GM23338 (cell line): Measurements from ENCODE around the gene MTCL3.

ENCODE experiments used
- CREB1 ChIP-seq: fragments of 250-450 bp; sonication (Bioruptor Pico); IDR thresholded peaks from 2 replicates; pipeline ENCODE4 v1.5.0; 2020; ENCODE audit warnings: low read depth, mild to moderate bottlenecking, moderate library complexity
- EZH2 ChIP-seq: fragments of 200-600 bp; sonication (generic); IDR thresholded peaks from one replicate; pipeline ENCODE4 v1.8.0; 2017; ENCODE audit warnings: antibody characterized with exemption, mild to moderate bottlenecking, low read depth; ENCODE audit not compliant: unreplicated experiment
- EZH2phosphoT487 ChIP-seq: fragments of 200-600 bp; sonication (generic); IDR thresholded peaks from one replicate; pipeline ENCODE4 v1.8.1; 2018; ENCODE audit warnings: antibody characterized with exemption; ENCODE audit not compliant: unreplicated experiment
- JUNB ChIP-seq: IDR thresholded peaks from one replicate; pipeline ENCODE4 v1.6.1; 2016; ENCODE audit warnings: antibody characterized with exemption; ENCODE audit not compliant: unreplicated experiment
- NANOG ChIP-seq: IDR thresholded peaks from 2 replicates; pipeline ENCODE4 v1.6.1; 2016; ENCODE audit warnings: antibody characterized with exemption, borderline replicate concordance
- POLR2AphosphoS5 ChIP-seq: IDR thresholded peaks from 2 replicates; pipeline ENCODE4 v1.6.1; 2016; ENCODE audit warnings: antibody characterized with exemption, low read depth
- REST ChIP-seq: IDR thresholded peaks from one replicate; pipeline ENCODE4 v1.6.1; 2018; ENCODE audit warnings: antibody characterized with exemption; ENCODE audit not compliant: unreplicated experiment
- STAT1 ChIP-seq: IDR thresholded peaks from one replicate; pipeline ENCODE4 v1.6.1; 2016; ENCODE audit warnings: antibody characterized with exemption; ENCODE audit not compliant: unreplicated experiment
- ZNF114 ChIP-seq: fragments of 250-450 bp; sonication (Bioruptor Pico); IDR thresholded peaks from 2 replicates; pipeline ENCODE4 v1.5.0; 2020; ENCODE audit warnings: mild to moderate bottlenecking, moderate library complexity
- ZNF331 ChIP-seq: fragments of 250-450 bp; sonication (Bioruptor Pico); IDR thresholded peaks from 2 replicates; pipeline ENCODE4 v1.5.0; 2020; ENCODE audit warnings: low read depth, mild to moderate bottlenecking, moderate library complexity
- ZNF462 ChIP-seq: fragments of 250-450 bp; sonication (Bioruptor Pico); IDR thresholded peaks from 2 replicates; pipeline ENCODE4 v1.5.0; 2020; ENCODE audit warnings: mild to moderate bottlenecking, moderate library complexity
- TF ChIP-seq, protein P1 (sequence below), 2 experiments: fragments of 200-600 bp in 1 of 2; sonication (generic) in 1 of 2; conservative IDR thresholded peaks; 2 replicates each; pipeline versions ENCODE4 v1.5.1 to v1.6.1; 2016 to 2017; ENCODE audit warnings: antibody characterized with exemption in 2 of 2, low read depth in 2 of 2, mild to moderate bottlenecking in 2 of 2, moderate library complexity in 1 of 2
- TF ChIP-seq, protein P2 (sequence below): IDR thresholded peaks from 2 replicates; pipeline ENCODE4 v1.6.1; 2016; ENCODE audit warnings: antibody characterized with exemption

GRCh38 chr6:127496471-127496870 lies 22.7 kb downstream of the MTCL3 start:
- TF ChIP-seq, protein P1, sequence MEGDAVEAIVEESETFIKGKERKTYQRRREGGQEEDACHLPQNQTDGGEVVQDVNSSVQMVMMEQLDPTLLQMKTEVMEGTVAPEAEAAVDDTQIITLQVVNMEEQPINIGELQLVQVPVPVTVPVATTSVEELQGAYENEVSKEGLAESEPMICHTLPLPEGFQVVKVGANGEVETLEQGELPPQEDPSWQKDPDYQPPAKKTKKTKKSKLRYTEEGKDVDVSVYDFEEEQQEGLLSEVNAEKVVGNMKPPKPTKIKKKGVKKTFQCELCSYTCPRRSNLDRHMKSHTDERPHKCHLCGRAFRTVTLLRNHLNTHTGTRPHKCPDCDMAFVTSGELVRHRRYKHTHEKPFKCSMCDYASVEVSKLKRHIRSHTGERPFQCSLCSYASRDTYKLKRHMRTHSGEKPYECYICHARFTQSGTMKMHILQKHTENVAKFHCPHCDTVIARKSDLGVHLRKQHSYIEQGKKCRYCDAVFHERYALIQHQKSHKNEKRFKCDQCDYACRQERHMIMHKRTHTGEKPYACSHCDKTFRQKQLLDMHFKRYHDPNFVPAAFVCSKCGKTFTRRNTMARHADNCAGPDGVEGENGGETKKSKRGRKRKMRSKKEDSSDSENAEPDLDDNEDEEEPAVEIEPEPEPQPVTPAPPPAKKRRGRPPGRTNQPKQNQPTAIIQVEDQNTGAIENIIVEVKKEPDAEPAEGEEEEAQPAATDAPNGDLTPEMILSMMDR (conservative IDR thresholded peaks at IDR 0.05; ENCODE audit: low read depth in 2 of 2), result no peak
- no peak for TF ChIP-seq EZH2
- no peak for TF ChIP-seq POLR2AphosphoS5
- no peak for TF ChIP-seq CREB1 (CRISPR knock-in tag)
- TF ChIP-seq STAT1, result no peak
- no peak for TF ChIP-seq EZH2phosphoT487
- TF ChIP-seq, protein P2, sequence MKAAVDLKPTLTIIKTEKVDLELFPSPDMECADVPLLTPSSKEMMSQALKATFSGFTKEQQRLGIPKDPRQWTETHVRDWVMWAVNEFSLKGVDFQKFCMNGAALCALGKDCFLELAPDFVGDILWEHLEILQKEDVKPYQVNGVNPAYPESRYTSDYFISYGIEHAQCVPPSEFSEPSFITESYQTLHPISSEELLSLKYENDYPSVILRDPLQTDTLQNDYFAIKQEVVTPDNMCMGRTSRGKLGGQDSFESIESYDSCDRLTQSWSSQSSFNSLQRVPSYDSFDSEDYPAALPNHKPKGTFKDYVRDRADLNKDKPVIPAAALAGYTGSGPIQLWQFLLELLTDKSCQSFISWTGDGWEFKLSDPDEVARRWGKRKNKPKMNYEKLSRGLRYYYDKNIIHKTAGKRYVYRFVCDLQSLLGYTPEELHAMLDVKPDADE, result no peak
- no peak for TF ChIP-seq JUNB
- TF ChIP-seq ZNF462, result no peak
- no peak for TF ChIP-seq NANOG
- TF ChIP-seq REST, result no peak
- no peak for TF ChIP-seq ZNF114 (CRISPR knock-in tag)
- TF ChIP-seq ZNF331 (CRISPR knock-in tag), result no peak
